ENCODE results near the gene ACTRT3. TPM values are rescaled to one million over a fixed set of nuclear protein-coding genes. Genes with fewer than 3 reads are reported as not detected.
A peak's percentile ranks its signal among the peaks of the same experiment; 100 is the strongest.

ACTRT3 gene
- total RNA-seq, 3 donors from 2014 or later: 0.90 to 1.1 (median 1.0) TPM

GRCh38 chr3:169771497-169772304 is 2.3 kb upstream of the ACTRT3 start:
- H3K4me1 ChIP-seq (ENCODE audit: low read depth): peaks cover 15% of the 10 kb centered on the region
- intact Hi-C loops (cut with DNase I, micrococcal nuclease): no loop called here
- H3K4me3 ChIP-seq: peak overlapping the region; percentile 90
- H3K36me3 ChIP-seq (ENCODE audit: low read depth): no peaks in the 10 kb centered on the region
- no peaks in the 10 kb centered on the region for H3K9me3 ChIP-seq
- no peak for TF ChIP-seq CTCF (IDR thresholded peaks at IDR 0.05)
- ATAC-seq (peak; percentile 7), DNase-seq (peak in 2 of 3 donors; percentile 61 to 79)

GRCh38 chr3:169764882-169765612 is 4.3 kb downstream of the ACTRT3 start, which contains the start of gene TERC:
Gene TERC (minus strand): TSS chr3:169765060.
- Histone ChIP-seq H3K4me1 (ENCODE audit: low read depth) (peaks cover 6% of the 10 kb centered on the region), H3K4me3 (peak within 1 kb of the TSS; percentile 75), H3K9me3 (no peaks in the 10 kb centered on the region), H3K36me3 (ENCODE audit: low read depth) (no peaks in the 10 kb centered on the region)
- TF ChIP-seq CTCF (IDR thresholded peaks at IDR 0.05): no peak
- DNase-seq (peak; percentile 93 to 96 (median 95)), ATAC-seq (peak; percentile 93)
- intact Hi-C loops (cut with DNase I, micrococcal nuclease): no loop called here

GRCh38 chr3:169764312-169764881 is 5.0 kb downstream of the ACTRT3 start:
- ATAC-seq (peak; percentile 59), DNase-seq (peak; percentile 67 to 83 (median 81))
- H3K4me1 ChIP-seq (ENCODE audit: low read depth): peaks cover 6% of the 10 kb centered on the region
- H3K4me3 ChIP-seq: peak overlapping the region; percentile 75
- no peaks in the 10 kb centered on the region for H3K9me3 ChIP-seq
- no peaks in the 10 kb centered on the region for H3K36me3 ChIP-seq (ENCODE audit: low read depth)
- intact Hi-C loops (cut with DNase I, micrococcal nuclease): no loop called here
- TF ChIP-seq CTCF (IDR thresholded peaks at IDR 0.05): no peak

GRCh38 chr3:169760479-169760878 is 8.9 kb downstream of the ACTRT3 start:
- Histone ChIP-seq H3K9me3 (no peaks in the 10 kb centered on the region), H3K4me3 (no peak overlapping the region), H3K4me1 (ENCODE audit: low read depth) (peaks cover 10% of the 10 kb centered on the region), H3K36me3 (ENCODE audit: low read depth) (no peaks in the 10 kb centered on the region)
- no peak for TF ChIP-seq CTCF (IDR thresholded peaks at IDR 0.05)
- intact Hi-C loops (cut with DNase I, micrococcal nuclease): no loop called here
- DNase-seq (no peak), ATAC-seq (no peak)

GRCh38 chr3:169759256-169759655 is 10.1 kb downstream of the ACTRT3 start:
- ATAC-seq (no peak), DNase-seq (no peak)
- Histone ChIP-seq H3K36me3 (ENCODE audit: low read depth) (no peaks in the 10 kb centered on the region), H3K9me3 (no peaks in the 10 kb centered on the region), H3K4me1 (ENCODE audit: low read depth) (peaks cover 10% of the 10 kb centered on the region), H3K4me3 (no peak overlapping the region)
- intact Hi-C loops (cut with DNase I, micrococcal nuclease): no loop called here
- TF ChIP-seq CTCF (IDR thresholded peaks at IDR 0.05): no peak
